Duodenal mucosa (tissue), 2 donors: ENCODE data around the gene CAMK4.

Source experiments
- H3K27ac ChIP-seq: one replicate; pipeline ENCODE4 v1.7.0; 2013; ENCODE audit warnings: low read depth, low read length
- H3K27me3 ChIP-seq, 2 donors: one replicate each; pipeline ENCODE4 v1.7.0; 2013; ENCODE audit warnings: low read length in 2 of 2, control low read depth in 1 of 2; ENCODE audit not compliant: insufficient read depth in 2 of 2, control insufficient read depth in 1 of 2
- H3K36me3 ChIP-seq, 2 donors: one replicate each; pipeline ENCODE4 v1.7.0; 2013; ENCODE audit warnings: low read length in 2 of 2, control low read depth in 1 of 2; ENCODE audit not compliant: insufficient read depth in 2 of 2, control insufficient read depth in 1 of 2
- H3K4me1 ChIP-seq, 2 donors: one replicate each; pipeline ENCODE4 v1.7.0; 2013; ENCODE audit warnings: low read length in 2 of 2, control low read depth in 1 of 2; ENCODE audit not compliant: insufficient read depth in 2 of 2, control insufficient read depth in 1 of 2
- H3K4me3 ChIP-seq, 2 donors: one replicate each; pipeline ENCODE4 v1.7.0; 2013; ENCODE audit warnings: low read length in 2 of 2, low read depth in 1 of 2
- H3K9ac ChIP-seq, 2 donors: one replicate each; pipeline ENCODE4 v1.7.0; 2013; ENCODE audit warnings: low read length in 2 of 2, low read depth in 1 of 2
- H3K9me3 ChIP-seq, 2 donors: one replicate each; pipeline ENCODE4 v1.7.0; 2013; ENCODE audit warnings: low read length in 2 of 2, control low read depth in 1 of 2; ENCODE audit not compliant: control insufficient read depth in 1 of 2

CAMK4 gene

GRCh38 chr5:111223787-111224560 lies at the start of gene CAMK4:
CAMK4 (plus strand) TSS chr5:111224384; CDS start chr5:111224484, 100 bp downstream.
- H3K9ac ChIP-seq, result peak within 1 kb of the TSS; percentile 44 to 50
- peak within 1 kb of the TSS; percentile 65 to 77 for H3K4me3 ChIP-seq
- H3K36me3 ChIP-seq, result no peaks in the 10 kb centered on the region
- H3K9me3 ChIP-seq, result no peaks in the 10 kb centered on the region
- H3K4me1 ChIP-seq, result peaks cover 5 to 11% of the 10 kb centered on the region in 2 donors
- no peak within 1 kb of the TSS for H3K27ac ChIP-seq
- H3K27me3 ChIP-seq, result peaks cover 15 to 27% of the 10 kb centered on the region in 2 donors

GRCh38 chr5:111183064-111183463 lies 41.1 kb upstream of the CAMK4 start:
- H3K4me3 ChIP-seq, result no peak overlapping the region
- no peaks in the 10 kb centered on the region for H3K4me1 ChIP-seq
- H3K9ac ChIP-seq, result no peak overlapping the region
- H3K9me3 ChIP-seq, result no peaks in the 10 kb centered on the region
- no peak overlapping the region for H3K27ac ChIP-seq
- no peaks in the 10 kb centered on the region for H3K27me3 ChIP-seq
- no peaks in the 10 kb centered on the region for H3K36me3 ChIP-seq

- H3K36me3 ChIP-seq, result no peaks in the 10 kb centered on the region
Observed at GRCh38 chr5:111187079-111187478, 37.1 kb upstream of the CAMK4 start.

GRCh38 chr5:111194053-111194452 lies 30.1 kb upstream of the CAMK4 start:
- H3K4me1 ChIP-seq, result no peaks in the 10 kb centered on the region

More at GRCh38 chr5:111187079-111187478, 37.1 kb upstream of the CAMK4 start:
- no peaks in the 10 kb centered on the region for H3K9me3 ChIP-seq
- no peak overlapping the region for H3K9ac ChIP-seq
- no peaks in the 10 kb centered on the region for H3K27me3 ChIP-seq
- no peaks in the 10 kb centered on the region for H3K4me1 ChIP-seq
- no peak overlapping the region for H3K27ac ChIP-seq
- no peak overlapping the region for H3K4me3 ChIP-seq

GRCh38 chr5:111194925-111195324 lies 29.3 kb upstream of the CAMK4 start:
- no peaks in the 10 kb centered on the region for H3K27me3 ChIP-seq
- no peak overlapping the region for H3K4me3 ChIP-seq
- H3K27ac ChIP-seq, result no peak overlapping the region
- no peaks in the 10 kb centered on the region for H3K9me3 ChIP-seq
- H3K4me1 ChIP-seq, result no peaks in the 10 kb centered on the region
- H3K9ac ChIP-seq, result no peak overlapping the region
- H3K36me3 ChIP-seq, result no peaks in the 10 kb centered on the region

More at GRCh38 chr5:111194053-111194452, 30.1 kb upstream of the CAMK4 start:
- Histone ChIP-seq H3K27ac (no peak overlapping the region), H3K9me3 (no peaks in the 10 kb centered on the region), H3K36me3 (no peaks in the 10 kb centered on the region), H3K27me3 (no peaks in the 10 kb centered on the region), H3K4me3 (no peak overlapping the region), H3K9ac (no peak overlapping the region)

- Histone ChIP-seq H3K4me3 (no peak overlapping the region), H3K9me3 (no peaks in the 10 kb centered on the region), H3K4me1 (no peaks in the 10 kb centered on the region), H3K9ac (no peak overlapping the region), H3K27ac (no peak overlapping the region), H3K36me3 (no peaks in the 10 kb centered on the region), H3K27me3 (no peaks in the 10 kb centered on the region)
Observed at GRCh38 chr5:111197523-111197922, 26.7 kb upstream of the CAMK4 start.

- H3K4me3 ChIP-seq, result no peak overlapping the region
- no peaks in the 10 kb centered on the region for H3K27me3 ChIP-seq
- H3K9ac ChIP-seq, result no peak overlapping the region
- H3K9me3 ChIP-seq, result no peaks in the 10 kb centered on the region
- H3K27ac ChIP-seq, result no peak overlapping the region
- no peaks in the 10 kb centered on the region for H3K36me3 ChIP-seq
- H3K4me1 ChIP-seq, result no peaks in the 10 kb centered on the region
Observed at GRCh38 chr5:111198281-111198966, 25.8 kb upstream of the CAMK4 start.

- Histone ChIP-seq H3K9ac (no peak overlapping the region), H3K4me1 (no peaks in the 10 kb centered on the region), H3K9me3 (no peaks in the 10 kb centered on the region), H3K36me3 (no peaks in the 10 kb centered on the region), H3K27me3 (no peaks in the 10 kb centered on the region), H3K4me3 (no peak overlapping the region), H3K27ac (no peak overlapping the region)
Observed at GRCh38 chr5:111200828-111201227, 23.4 kb upstream of the CAMK4 start.

- Histone ChIP-seq H3K27ac (no peak overlapping the region), H3K9ac (no peak overlapping the region), H3K4me3 (no peak overlapping the region), H3K4me1 (no peaks in the 10 kb centered on the region), H3K27me3 (no peaks in the 10 kb centered on the region), H3K9me3 (no peaks in the 10 kb centered on the region), H3K36me3 (no peaks in the 10 kb centered on the region)
Observed at GRCh38 chr5:111201705-111202104, 22.5 kb upstream of the CAMK4 start.

- Histone ChIP-seq H3K27ac (no peak overlapping the region), H3K9ac (no peak overlapping the region), H3K9me3 (no peaks in the 10 kb centered on the region), H3K27me3 (no peaks in the 10 kb centered on the region), H3K4me1 (no peaks in the 10 kb centered on the region), H3K36me3 (no peaks in the 10 kb centered on the region), H3K4me3 (no peak overlapping the region)
Observed at GRCh38 chr5:111211341-111211740, 12.8 kb upstream of the CAMK4 start.
